K562 (cell line): ENCODE measurements around the gene ASIC3. TPM values are rescaled to one million over a fixed set of nuclear protein-coding genes. Genes with fewer than 3 reads are reported as not detected.

Experiments used
- ATAC-seq: fragments of 200-7000 bp; cut with Tn5 transposase; 3 replicates; pipeline ENCODE4 v1.9.1; 2020; ENCODE audit warnings: moderate library complexity
- BruUV-seq: library from RNA; stranded (reverse); fragments of 400-500 nt; replicated peaks from 2 replicates; lab custom pipeline; 2021; lab: Mats Ljungman, UMichigan
- CTCF ChIA-PET: fragments of 300-600 bp; formaldehyde crosslinking; extraction: SDS; loops from one replicate; lab custom pipeline; 2021; ENCODE audit warnings: low intra/inter-chr PET ratio; lab: Yijun Ruan, JAX
- POLR2A ChIA-PET: fragments of 300-600, 350-650 bp; sonication (Branson Sonifier 250); formaldehyde crosslinking; extraction: SDS; loops from one replicate; lab custom pipeline; 2021; ENCODE audit warnings: antibody characterized with exemption, inconsistent platforms; lab: Yijun Ruan, JAX
- DNase-seq, 4 experiments: peaks; one replicate each; pipeline versions ENCODE4 v3.0.0 to v3.0.0-alpha.2; 2011 to 2018; ENCODE audit warnings: low spot score in 3 of 4, mixed read lengths in 3 of 4; ENCODE audit errors: extremely low read depth in 1 of 4
- FAIRE-seq: peaks from 2 replicates; lab custom pipeline; 2011; peaks lifted over from hg19 to GRCh38; lab: Jason Lieb, UNC
- H2AFZ ChIP-seq: 2 replicates; pipeline ENCODE4 v1.6.0; 2011; ENCODE audit warnings: low read depth, low read length, control low read depth, inconsistent platforms
- H3K27ac ChIP-seq: fragments of 200-600 bp; 3 replicates; pipeline ENCODE4 v1.8.0; 2011; ENCODE audit warnings: low read depth, mild to moderate bottlenecking, control low read depth, inconsistent platforms, low read length, moderate library complexity, mixed read lengths; ENCODE audit errors: extremely low read depth
- H3K27me3 ChIP-seq, 2 experiments: fragments of 300-600 bp in 1 of 2; 2 replicates in 1 of 2; 3 replicates in 1 of 2; pipeline versions ENCODE4 v1.6.0 to v1.8.0; 2011; ENCODE audit warnings: inconsistent platforms in 2 of 2, low read length in 2 of 2, mild to moderate bottlenecking in 1 of 2, mixed read lengths in 1 of 2, moderate library complexity in 1 of 2; ENCODE audit not compliant: control insufficient read depth in 2 of 2, insufficient read depth in 2 of 2
- H3K36me3 ChIP-seq: fragments of 300-600 bp; 3 replicates; pipeline ENCODE4 v1.8.0; 2011; ENCODE audit warnings: mild to moderate bottlenecking, low read length, inconsistent platforms; ENCODE audit not compliant: control insufficient read depth, insufficient read depth
- H3K4me1 ChIP-seq, 2 experiments: fragments of 200-600 bp in 1 of 2; replicated peaks in 1 of 2; 2 replicates in 1 of 2; 3 replicates in 1 of 2; pipeline versions ENCODE4 v1.5.1 to v1.8.0; 2011; ENCODE audit warnings: inconsistent platforms in 2 of 2, low read length in 2 of 2, mild to moderate bottlenecking in 1 of 2, mixed read lengths in 1 of 2, moderate library complexity in 1 of 2; ENCODE audit not compliant: control insufficient read depth in 2 of 2, insufficient read depth in 2 of 2
- H3K4me2 ChIP-seq: 2 replicates; pipeline ENCODE4 v1.6.1; 2011; ENCODE audit warnings: low read length, control low read depth, inconsistent platforms, mixed read lengths; ENCODE audit not compliant: insufficient read depth
- H3K4me3 ChIP-seq: fragments of 200-600 bp; sonication (generic), shearing (Covaris generic); 2 replicates; pipeline ENCODE4 v1.5.1; 2016; ENCODE audit warnings: control low read depth, inconsistent platforms
- H3K79me2 ChIP-seq: fragments of 200-600 bp; 3 replicates; pipeline ENCODE4 v1.8.0; 2011; ENCODE audit warnings: low read length, inconsistent platforms; ENCODE audit not compliant: control insufficient read depth, insufficient read depth
- H3K9ac ChIP-seq, 2 experiments: 2 replicates each; pipeline versions ENCODE4 v1.6.0 to v1.6.1; 2011; ENCODE audit warnings: low read depth in 2 of 2, low read length in 2 of 2, control low read depth in 1 of 2, inconsistent platforms in 1 of 2, mild to moderate bottlenecking in 1 of 2, mixed read lengths in 1 of 2; ENCODE audit not compliant: insufficient read depth in 1 of 2
- H3K9me1 ChIP-seq: one replicate; pipeline ENCODE4 v1.6.0; 2011; ENCODE audit warnings: inconsistent platforms, mild to moderate bottlenecking, low read length, moderate library complexity; ENCODE audit not compliant: control insufficient read depth, insufficient read depth
- H3K9me3 ChIP-seq: replicated peaks from 2 replicates; pipeline ENCODE4 v1.5.1; 2011; ENCODE audit warnings: low read depth, low read length, inconsistent platforms; ENCODE audit not compliant: control insufficient read depth, insufficient read depth
- H4K20me1 ChIP-seq: replicated peaks from 2 replicates; pipeline ENCODE4 v1.6.1; 2011; ENCODE audit warnings: low read length, inconsistent platforms, mixed read lengths; ENCODE audit not compliant: control insufficient read depth, insufficient read depth
- SETDB1 ChIP-seq: IDR thresholded peaks from one replicate; pipeline ENCODE4 v1.6.1; 2012; ENCODE audit warnings: low read length, control low read depth, inconsistent platforms
- WGBS: fragments of 100-300 bp; shearing (Covaris generic); methylation state at CpG from one replicate; pipeline ENCODE4 v1.1.6; 2016; ENCODE audit warnings: low coverage, mixed read lengths; ENCODE audit not compliant: insufficient coverage; ENCODE audit errors: missing lambda C conversion rate; 5-methylcytosine and 5-hydroxymethylcytosine counted together
- in situ Hi-C: fragments of 300-500 bp; cut with MboI; formaldehyde crosslinking; loops from 4 replicates; pipeline ENCODE4 v1.15.0; 2018; ENCODE audit warnings: inconsistent platforms, mixed read lengths
- intact Hi-C: fragments of 100-400 bp; cut with micrococcal nuclease; formaldehyde crosslinking; loops from 2 replicates; pipeline ENCODE4 v1.14.2; 2022
- polyA plus RNA-seq, 8 experiments: library from polyadenylated mRNA; depleted of rRNA in 4 of 8; stranded (reverse) in 5 of 8; unstranded in 3 of 8; fragments of >200 nt; fragmentation: Nextera tagmentation in 2 of 8; fragmentation: Illumina TruSeq in 1 of 8; extraction: Ambion mirVana in 2 of 8; extraction: Trizol in 1 of 8; gene quantifications; 2 replicates each; pipeline versions ENCODE4 v1.2.1 to v1.2.3, GENCODE V29; 2011 to 2014; ENCODE audit warnings: inconsistent platforms in 1 of 8, missing spikeins in 1 of 8
- total RNA-seq, 7 experiments: library from RNA; depleted of rRNA in 6 of 7; stranded (reverse); fragments of >200 nt in 6 of 7; fragmentation: Illumina TruSeq in 2 of 7; extraction: Trizol in 2 of 7; gene quantifications; 2 replicates each; pipeline versions ENCODE4 v1.2.1 to v1.2.3, GENCODE V29; 2011 to 2021; ENCODE audit warnings: low replicate concordance in 1 of 7
- TF ChIP-seq, protein P1 (sequence below): fragments of 250-450 bp; sonication (Bioruptor Pico); IDR thresholded peaks from 2 replicates; pipeline ENCODE4 v1.9.0; 2021; ENCODE audit warnings: mild to moderate bottlenecking, inconsistent platforms

Gene ASIC3
- total and polyA plus RNA-seq, 9 of the 15 experiments (the other 6 are each of a cell fraction or from before 2014, with no cell fraction given): 0.11 to 5.0 (median 0.87) TPM

DNA sequence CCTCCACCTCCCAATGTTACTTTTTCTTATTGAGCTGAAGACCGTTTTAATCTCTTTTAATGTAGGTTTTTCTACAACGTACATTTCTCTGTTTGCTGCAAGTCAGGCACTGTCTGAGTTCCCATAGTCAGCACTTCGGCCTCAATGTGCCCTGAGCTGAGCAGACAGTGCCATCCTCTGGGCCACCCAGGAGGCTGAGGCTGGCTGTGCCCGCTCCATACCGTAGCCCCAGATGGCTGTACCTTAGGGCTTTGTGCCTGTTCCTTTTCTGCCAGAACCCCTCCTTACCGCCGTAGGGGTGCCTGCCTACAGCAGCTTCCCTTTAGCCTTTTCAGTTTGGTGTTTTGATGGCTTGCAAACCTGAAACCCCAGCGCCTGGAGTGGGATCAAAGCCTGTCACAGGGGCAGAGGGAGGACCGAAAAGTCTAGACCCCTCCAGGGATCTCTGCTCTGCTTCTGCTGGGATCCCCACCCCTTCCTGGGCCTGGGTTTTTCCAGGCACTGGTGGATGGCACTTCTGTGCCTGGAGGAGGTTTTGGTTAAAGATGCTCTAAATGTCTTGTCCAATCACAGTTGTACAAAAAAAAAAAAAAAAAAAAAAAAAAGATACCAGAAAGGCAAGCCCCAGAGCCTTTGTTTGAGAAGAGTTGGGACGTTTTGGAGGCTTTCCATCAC lies 46.9 kb downstream of the ASIC3 start:
- peaks cover 95% of the 10 kb centered on the region for H3K79me2 ChIP-seq
- peaks cover 79% of the 10 kb centered on the region; the same call in 2 of the 3 replicates for H3K36me3 ChIP-seq
- intact Hi-C loops: loop anchor here (10.0 kb wide), 1 partner anchor 310 kb away; no protein-coding TSS in a partner anchor
- H3K9me1 ChIP-seq: peaks cover 8% of the 10 kb centered on the region
- FAIRE-seq (no peak), ATAC-seq (no peak), DNase-seq (no peak)
- ChIA-PET POLR2A (interaction anchor here (0.6 to 4.4 kb wide), 11 partner anchors 9 to 101 kb away, joined by 3 to 31 read pairs (median 4); partner anchors contain the start of gene AGAP3), CTCF (no interaction called here)
- peaks cover 45% of the 10 kb centered on the region for H4K20me1 ChIP-seq
- peak overlapping the region in 1 of 2 experiments; percentile 63; a peak in 1 of 4 replicates for H3K9ac ChIP-seq
- peaks cover 2 to 28% of the 10 kb centered on the region in 2 experiments; a peak in 3 of 5 replicates for H3K4me1 ChIP-seq
- H2AFZ ChIP-seq: no peak overlapping the region
- no peaks in the 10 kb centered on the region for H3K9me3 ChIP-seq
- no peak overlapping the region for H3K4me3 ChIP-seq
- H3K27me3 ChIP-seq: no peaks in the 10 kb centered on the region
- in situ Hi-C loops: no loop called here
- TF ChIP-seq, protein P1, sequence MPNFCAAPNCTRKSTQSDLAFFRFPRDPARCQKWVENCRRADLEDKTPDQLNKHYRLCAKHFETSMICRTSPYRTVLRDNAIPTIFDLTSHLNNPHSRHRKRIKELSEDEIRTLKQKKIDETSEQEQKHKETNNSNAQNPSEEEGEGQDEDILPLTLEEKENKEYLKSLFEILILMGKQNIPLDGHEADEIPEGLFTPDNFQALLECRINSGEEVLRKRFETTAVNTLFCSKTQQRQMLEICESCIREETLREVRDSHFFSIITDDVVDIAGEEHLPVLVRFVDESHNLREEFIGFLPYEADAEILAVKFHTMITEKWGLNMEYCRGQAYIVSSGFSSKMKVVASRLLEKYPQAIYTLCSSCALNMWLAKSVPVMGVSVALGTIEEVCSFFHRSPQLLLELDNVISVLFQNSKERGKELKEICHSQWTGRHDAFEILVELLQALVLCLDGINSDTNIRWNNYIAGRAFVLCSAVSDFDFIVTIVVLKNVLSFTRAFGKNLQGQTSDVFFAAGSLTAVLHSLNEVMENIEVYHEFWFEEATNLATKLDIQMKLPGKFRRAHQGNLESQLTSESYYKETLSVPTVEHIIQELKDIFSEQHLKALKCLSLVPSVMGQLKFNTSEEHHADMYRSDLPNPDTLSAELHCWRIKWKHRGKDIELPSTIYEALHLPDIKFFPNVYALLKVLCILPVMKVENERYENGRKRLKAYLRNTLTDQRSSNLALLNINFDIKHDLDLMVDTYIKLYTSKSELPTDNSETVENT (CRISPR knock-in tag): 0 out of 2 replicates have a peak, but pooled peaks have one; percentile 19
- no peak for TF ChIP-seq SETDB1
- no peak overlapping the region for H3K27ac ChIP-seq
- 83% methylated on average over 10 of the region's 10 CpGs for whole genome bisulfite sequencing
- H3K4me2 ChIP-seq: no peak overlapping the region
- no TSS peak for BruUV-seq
